Fibroblast of villous mesenchyme (primary cell): ENCODE measurements around the gene SLC4A9. TPM values are rescaled to one million over a fixed set of nuclear protein-coding genes. Genes with fewer than 3 reads are reported as not detected.
A peak's percentile ranks its signal among the peaks of the same experiment; 100 is the strongest.

Source experiments
- DNase-seq: peaks from one replicate; pipeline ENCODE4 v3.0.0-alpha.2; 2010; ENCODE audit warnings: low read depth
- H3K4me3 ChIP-seq: 2 replicates; pipeline ENCODE4 v1.5.1; 2011; ENCODE audit warnings: low read depth, mild to moderate bottlenecking, low read length
- CTCF ChIP-seq: IDR thresholded peaks from 2 replicates; pipeline ENCODE4 v1.5.1; 2012; ENCODE audit warnings: low read depth, mild to moderate bottlenecking, low read length; ENCODE audit not compliant: insufficient read depth
- total RNA-seq: library from RNA; depleted of rRNA; stranded (reverse); fragments of >200 nt; gene quantifications from 2 replicates; pipeline ENCODE4 v1.2.3, GENCODE V29; 2012

The SLC4A9 gene
- total RNA-seq, 1 donor: not detected

DNA sequence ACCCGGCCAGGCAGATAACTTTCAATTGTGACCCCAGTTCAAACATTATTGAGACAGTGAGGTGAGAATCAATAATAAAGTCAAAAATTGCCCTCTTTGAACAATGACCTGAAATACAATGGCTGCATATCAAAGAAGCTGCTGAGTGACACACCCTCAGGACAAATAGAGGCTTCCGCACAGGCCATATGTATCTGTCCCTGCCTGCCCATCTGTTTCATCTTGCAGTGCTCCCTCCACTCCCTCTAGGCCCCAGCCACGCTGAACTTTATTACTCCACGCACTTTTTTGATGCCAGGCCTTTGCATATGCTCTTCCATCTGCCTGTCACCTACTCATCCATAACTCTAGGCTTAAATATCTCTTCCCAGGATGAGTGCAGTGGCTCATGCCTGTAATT lies 41.2 kb upstream of the SLC4A9 start:
- no peak overlapping the region for H3K4me3 ChIP-seq
- no peak for TF ChIP-seq CTCF
- DNase-seq: no peak

DNA sequence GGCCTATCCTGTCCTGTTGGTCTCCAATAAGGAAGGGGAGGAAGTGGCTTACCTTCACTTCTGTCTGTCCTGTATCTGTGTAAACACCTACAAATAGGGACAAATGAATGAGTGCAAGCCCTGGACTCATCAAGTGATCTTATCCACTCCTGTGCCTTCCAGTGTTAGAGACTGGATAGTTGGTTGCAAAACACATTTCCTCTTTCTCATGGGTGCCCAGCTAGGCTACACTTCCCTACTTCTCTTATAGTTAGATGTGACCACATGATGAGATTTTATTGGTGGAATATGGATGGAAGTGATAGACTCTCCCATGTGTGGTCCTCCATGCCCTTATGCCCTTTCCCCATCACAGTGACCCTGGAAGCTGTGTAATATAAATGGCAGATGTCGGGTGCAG lies 40.2 kb upstream of the SLC4A9 start:
- no peak for TF ChIP-seq CTCF
- no peak overlapping the region for H3K4me3 ChIP-seq
- no peak for DNase-seq

- H3K4me3 ChIP-seq: no peak overlapping the region
- TF ChIP-seq CTCF: no peak
- no peak for DNase-seq
These were observed 38.2 kb upstream of the SLC4A9 start for GRCh38 chr5:140321796-140322195.

- peak; percentile 81 for DNase-seq
- no peak overlapping the region for H3K4me3 ChIP-seq
- TF ChIP-seq CTCF: no peak
These were observed 37.0 kb upstream of the SLC4A9 start for GRCh38 chr5:140322751-140323731.

DNA sequence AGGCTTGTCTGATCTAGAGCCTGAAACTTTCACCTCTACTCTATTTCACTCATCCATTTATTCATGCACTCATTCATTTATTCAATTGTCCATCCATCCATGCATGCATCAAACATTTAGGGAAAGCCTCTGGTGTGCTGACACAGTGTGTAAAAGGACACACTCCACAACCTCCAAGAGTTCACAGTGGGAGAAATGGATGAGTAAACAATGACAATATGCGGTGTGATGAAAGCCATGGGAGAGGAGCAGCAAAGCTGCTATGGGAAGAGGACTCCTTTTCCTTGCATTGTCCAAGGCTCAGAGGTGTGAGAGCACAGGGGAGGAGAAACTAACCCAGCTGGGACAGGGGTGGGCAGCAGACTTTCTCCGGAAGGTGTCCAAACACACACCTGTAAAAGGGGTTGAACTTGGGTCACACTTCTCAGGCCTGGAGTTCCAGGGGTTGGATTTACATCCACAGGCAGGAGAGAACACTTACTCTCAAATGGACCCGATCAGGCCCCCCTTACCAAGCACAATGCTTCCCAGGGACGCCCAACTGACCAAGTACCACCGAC lies 35.9 kb upstream of the SLC4A9 start:
- no peak overlapping the region for H3K4me3 ChIP-seq
- no peak for DNase-seq
- TF ChIP-seq CTCF: no peak

DNA sequence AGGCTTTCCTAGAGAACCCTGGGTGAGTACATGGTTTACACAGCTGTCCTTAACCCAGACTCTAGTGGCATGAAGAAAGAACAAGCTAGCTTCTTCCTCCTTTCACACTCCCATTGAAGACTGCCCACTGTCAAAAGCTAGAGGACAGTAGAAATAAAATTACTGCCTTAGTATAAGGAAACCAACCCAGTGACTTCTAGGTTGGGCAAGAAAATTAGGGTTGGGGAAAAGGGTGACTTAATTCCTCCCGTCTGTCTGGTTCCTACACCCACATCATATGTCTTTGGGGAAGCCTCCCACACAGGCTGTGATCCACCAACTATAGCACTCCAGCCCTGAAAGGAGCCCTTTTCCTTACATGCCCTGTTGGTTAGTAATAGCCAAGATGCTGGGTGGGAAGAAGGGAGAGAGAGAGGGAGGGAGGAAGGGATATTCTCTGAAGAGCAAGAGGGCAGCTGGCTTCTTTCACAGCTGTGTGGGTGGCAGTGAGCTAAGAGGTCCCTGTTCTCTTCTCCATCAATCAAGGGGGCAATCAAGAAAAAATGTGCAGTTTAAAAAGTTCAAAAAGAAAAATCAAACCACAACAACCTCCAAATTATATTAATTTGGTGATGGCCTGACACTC lies 35.3 kb upstream of the SLC4A9 start:
- H3K4me3 ChIP-seq: no peak overlapping the region

More for the DNA sequence above, 35.3 kb upstream of the SLC4A9 start:
- TF ChIP-seq CTCF: no peak
- DNase-seq: peak; percentile 41
